Endothelial cell of umbilical vein (primary cell): ENCODE data around the gene PPP1R9A. TPM values are rescaled to one million over a fixed set of nuclear protein-coding genes. Genes with fewer than 3 reads are reported as not detected.

Source experiments
- BruUV-seq: library from RNA; stranded (reverse); fragments of 400-500 nt; replicated peaks from 2 replicates; lab custom pipeline; 2021; lab: Mats Ljungman, UMichigan
- CTCF ChIA-PET: fragments of 300-600, 350-600 bp; sonication (Branson Sonifier 250); formaldehyde crosslinking; loops from one replicate; lab custom pipeline; 2021; ENCODE audit warnings: antibody characterized with exemption, inconsistent platforms; lab: Charles Lee
- POLR2A ChIA-PET: fragments of 300-600, 350-600 bp; sonication (Branson Sonifier 250); formaldehyde crosslinking; loops from one replicate; lab custom pipeline; 2021; ENCODE audit warnings: antibody characterized with exemption, inconsistent platforms; lab: Charles Lee
- DNase-seq: peaks from one replicate; pipeline ENCODE4 v3.0.0-alpha.2; 2011; ENCODE audit warnings: low read depth, low spot score
- FAIRE-seq: peaks from 2 replicates; lab custom pipeline; 2011; peaks lifted over from hg19 to GRCh38; lab: Jason Lieb, UNC
- H2AFZ ChIP-seq: 2 replicates; pipeline ENCODE4 v1.6.0; 2012; ENCODE audit warnings: low read depth, low read length, control low read depth, inconsistent platforms
- H3K27ac ChIP-seq: 2 replicates; pipeline ENCODE4 v1.5.1; 2011; ENCODE audit warnings: low read depth, mild to moderate bottlenecking, control low read depth, low read length, moderate library complexity; ENCODE audit not compliant: insufficient read depth
- H3K27me3 ChIP-seq, 2 experiments: 2 replicates each; pipeline versions ENCODE4 v1.6.0 to v1.6.1; 2011; ENCODE audit warnings: low read length in 2 of 2, mixed read lengths in 1 of 2; ENCODE audit not compliant: control insufficient read depth in 2 of 2, insufficient read depth in 2 of 2
- H3K36me3 ChIP-seq, 2 experiments: 2 replicates in 1 of 2; 3 replicates in 1 of 2; pipeline ENCODE4 v1.5.1; 2011; ENCODE audit warnings: low read length in 2 of 2, mild to moderate bottlenecking in 1 of 2, moderate library complexity in 1 of 2; ENCODE audit not compliant: control insufficient read depth in 2 of 2, insufficient read depth in 2 of 2; ENCODE audit errors: extremely low read depth in 1 of 2
- H3K4me1 ChIP-seq: 3 replicates; pipeline ENCODE4 v1.5.1; 2011; ENCODE audit warnings: mild to moderate bottlenecking, low read length; ENCODE audit not compliant: control insufficient read depth, insufficient read depth; ENCODE audit errors: extremely low read depth
- H3K4me2 ChIP-seq: 2 replicates; pipeline ENCODE4 v1.6.1; 2011; ENCODE audit warnings: low read length, control low read depth, mixed read lengths; ENCODE audit not compliant: insufficient read depth
- H3K4me3 ChIP-seq, 3 experiments: fragments of 200-600 bp in 1 of 3; sonication (generic), shearing (Covaris generic) in 1 of 3; replicated peaks in 1 of 3; 2 replicates each; pipeline ENCODE4 v1.5.1; 2011 to 2016; ENCODE audit warnings: control low read depth in 3 of 3, low read length in 3 of 3, mild to moderate bottlenecking in 2 of 3, inconsistent platforms in 1 of 3, low read depth in 1 of 3, moderate library complexity in 1 of 3; ENCODE audit not compliant: insufficient read depth in 1 of 3
- H3K79me2 ChIP-seq: 2 replicates; pipeline ENCODE4 v1.6.0; 2012; ENCODE audit warnings: low read length, inconsistent platforms; ENCODE audit not compliant: control insufficient read depth, insufficient read depth
- H3K9ac ChIP-seq: replicated peaks from 2 replicates; pipeline ENCODE3; 2011; ENCODE audit warnings: low read length, control low read depth; ENCODE audit not compliant: insufficient read depth; ENCODE audit errors: extremely low read depth
- H3K9me1 ChIP-seq: replicated peaks from 3 replicates; pipeline ENCODE4 v1.6.0; 2011; ENCODE audit warnings: mild to moderate bottlenecking, low read length; ENCODE audit not compliant: control insufficient read depth, insufficient read depth; ENCODE audit errors: extremely low read depth
- H3K9me3 ChIP-seq: replicated peaks from 2 replicates; pipeline ENCODE4 v1.5.1; 2012; ENCODE audit warnings: low read length, inconsistent platforms; ENCODE audit not compliant: control insufficient read depth, insufficient read depth
- H4K20me1 ChIP-seq: replicated peaks from 2 replicates; pipeline ENCODE3; 2011; ENCODE audit warnings: mild to moderate bottlenecking, low read length; ENCODE audit not compliant: control insufficient read depth, insufficient read depth; ENCODE audit errors: extremely low read depth
- CTCF ChIP-seq, 2 donors: IDR thresholded peaks; 1 replicate in 1 of 2; 2 replicates in 1 of 2; pipeline ENCODE4 v1.5.1; 2011; ENCODE audit warnings: low read length in 2 of 2, mild to moderate bottlenecking in 2 of 2, moderate library complexity in 2 of 2, control low read depth in 1 of 2, inconsistent platforms in 1 of 2, low read depth in 1 of 2; ENCODE audit not compliant: insufficient read depth in 1 of 2; ENCODE audit errors: extremely low read depth in 1 of 2
- EZH2 ChIP-seq: IDR thresholded peaks from 2 replicates; pipeline ENCODE4 v1.6.1; 2012; ENCODE audit warnings: borderline replicate concordance, low read depth, mild to moderate bottlenecking, moderate library complexity, low read length, inconsistent platforms; ENCODE audit not compliant: severe bottlenecking
- FOS ChIP-seq: IDR thresholded peaks from 2 replicates; pipeline ENCODE4 v1.6.1; 2011; ENCODE audit warnings: mild to moderate bottlenecking, low read length, moderate library complexity, borderline replicate concordance; ENCODE audit not compliant: insufficient read depth
- GATA2 ChIP-seq: IDR thresholded peaks from 2 replicates; pipeline ENCODE4 v1.7.0; 2011; ENCODE audit warnings: low read depth, mild to moderate bottlenecking, moderate library complexity, mixed read lengths, low read length; ENCODE audit not compliant: insufficient read length, insufficient read depth
- JUN ChIP-seq: IDR thresholded peaks from 2 replicates; pipeline ENCODE4 v1.6.1; 2011; ENCODE audit warnings: borderline replicate concordance, low read depth; ENCODE audit not compliant: insufficient read length, insufficient read depth
- MAX ChIP-seq: IDR thresholded peaks from 2 replicates; pipeline ENCODE4 v1.6.1; 2011; ENCODE audit not compliant: insufficient read depth, insufficient read length
- MYC ChIP-seq: IDR thresholded peaks from one replicate; pipeline ENCODE4 v1.6.1; 2011; ENCODE audit warnings: mild to moderate bottlenecking, low read depth, low read length
- POLR2A ChIP-seq: IDR thresholded peaks from 2 replicates; pipeline ENCODE4 v1.6.1; 2012; ENCODE audit warnings: low read depth, mild to moderate bottlenecking, control low read depth, low read length
- POLR2AphosphoS5 ChIP-seq: IDR thresholded peaks from 2 replicates; pipeline ENCODE4 v1.6.1; 2012; ENCODE audit warnings: low read depth, mild to moderate bottlenecking, control low read depth, low read length, moderate library complexity; ENCODE audit not compliant: insufficient read depth
- dilution Hi-C: fragments of 300-500 bp; cut with MboI; formaldehyde crosslinking; loops from one replicate; pipeline ENCODE4 v1.15.0; 2019; ENCODE audit warnings: low sequenced_read_pairs; ENCODE audit not compliant: extremely low pct_ligation_motif_present
- intact Hi-C: fragments of 100-400 bp; cut with micrococcal nuclease; formaldehyde crosslinking; loops from one replicate; pipeline ENCODE4 v1.10.0; 2022
- polyA plus RNA-seq, 4 experiments: library from polyadenylated mRNA; depleted of rRNA in 3 of 4; stranded (reverse) in 3 of 4; unstranded in 1 of 4; fragments of >200 nt; gene quantifications; 2 replicates each; pipeline versions ENCODE4 v1.2.1 to v1.2.3, GENCODE V29; 2011 to 2012; ENCODE audit warnings: missing spikeins in 1 of 4
- total RNA-seq: library from RNA; stranded (reverse); gene quantifications from 2 replicates; pipeline ENCODE4 v1.2.3, GENCODE V29; 2021

The PPP1R9A gene
- total and polyA plus RNA-seq, 2 donors (not counting 3 experiments of a cell fraction or from before 2014, with no cell fraction given): 0.50 to 3.0 TPM

GRCh38 chr7:95320651-95321050 is 413.3 kb downstream of the PPP1R9A start:
- Histone ChIP-seq H3K9me1 (no peaks in the 10 kb centered on the region), H4K20me1 (no peaks in the 10 kb centered on the region), H3K27me3 (peaks cover 9 to 10% of the 10 kb centered on the region in 2 experiments), H3K27ac (no peak overlapping the region), H3K36me3 (no peaks in the 10 kb centered on the region), H3K9ac (no peak overlapping the region), H2AFZ (no peak overlapping the region), H3K4me1 (no peaks in the 10 kb centered on the region), H3K79me2 (no peaks in the 10 kb centered on the region), H3K4me2 (no peak overlapping the region), H3K4me3 (no peak overlapping the region), H3K9me3 (no peaks in the 10 kb centered on the region)
- intact Hi-C loops: no loop called here
- POLR2A ChIA-PET: no interaction called here
- TF ChIP-seq MYC (no peak), CTCF (IDR thresholded peaks at IDR 0.05; ENCODE audit: extremely low read depth in 1 of 2, insufficient read depth in 1 of 2, low read depth in 1 of 2, low read length in 2 of 2) (no peak), JUN (no peak), POLR2A (no peak), FOS (no peak), MAX (no peak), POLR2AphosphoS5 (no peak), EZH2 (no peak), GATA2 (no peak)
- dilution Hi-C loops: no loop called here
- FAIRE-seq (no peak), DNase-seq (no peak)
- BruUV-seq: no TSS peak
- CTCF ChIA-PET: no interaction called here
